Fibroblast of skin of abdomen (primary cell): ENCODE results near the gene NIM1K.
"Not testable (repeated sequence)": the region's sequence is repeated elsewhere in the genome, so short reads cannot be mapped to it uniquely, and the experiment has no call there.

Experiments used
- DNase-seq: peaks from one replicate; pipeline ENCODE4 v3.0.0-alpha.2; 2013

NIM1K gene

DNA sequence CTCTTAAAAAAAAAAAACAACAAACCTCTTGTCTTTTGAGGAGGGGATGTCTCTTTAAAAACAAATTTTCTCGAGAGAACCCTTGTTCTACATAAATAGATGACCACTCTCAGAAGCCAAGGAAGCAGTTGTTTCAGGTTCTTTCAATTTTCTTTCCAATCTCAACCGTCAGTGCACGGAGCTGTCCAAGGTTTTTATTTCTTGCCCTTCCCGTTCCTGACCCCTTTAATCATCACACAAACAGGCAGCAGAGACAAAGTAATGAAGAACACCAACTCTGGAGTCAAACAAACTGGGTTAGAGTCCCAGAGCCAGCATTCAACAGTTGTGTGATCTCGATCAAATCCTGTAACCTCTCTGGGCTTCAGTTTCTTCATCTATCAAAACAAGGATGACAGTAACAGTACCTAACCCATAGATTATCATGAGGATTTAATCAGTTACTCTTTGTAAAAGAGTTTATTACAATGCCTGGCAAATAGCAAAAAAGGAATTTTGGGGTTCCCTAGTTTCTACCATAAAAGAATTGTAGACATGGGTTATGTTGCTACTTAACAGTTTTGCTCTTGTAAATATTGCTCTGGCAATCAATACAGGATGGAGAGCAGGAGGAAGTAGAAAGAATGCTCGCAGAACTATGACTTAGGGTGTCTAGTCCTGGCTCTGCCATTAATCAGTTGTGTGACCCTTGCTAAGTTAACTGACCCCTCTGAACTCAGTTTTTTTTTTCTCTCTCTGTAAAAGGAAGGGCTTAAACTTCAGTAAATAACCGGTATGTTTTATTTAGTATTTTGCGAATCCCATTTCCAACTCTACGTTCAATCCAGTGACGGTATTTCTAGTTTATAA is 1.0 kb upstream of the NIM1K start:
- peak; percentile 41 for DNase-seq

DNA sequence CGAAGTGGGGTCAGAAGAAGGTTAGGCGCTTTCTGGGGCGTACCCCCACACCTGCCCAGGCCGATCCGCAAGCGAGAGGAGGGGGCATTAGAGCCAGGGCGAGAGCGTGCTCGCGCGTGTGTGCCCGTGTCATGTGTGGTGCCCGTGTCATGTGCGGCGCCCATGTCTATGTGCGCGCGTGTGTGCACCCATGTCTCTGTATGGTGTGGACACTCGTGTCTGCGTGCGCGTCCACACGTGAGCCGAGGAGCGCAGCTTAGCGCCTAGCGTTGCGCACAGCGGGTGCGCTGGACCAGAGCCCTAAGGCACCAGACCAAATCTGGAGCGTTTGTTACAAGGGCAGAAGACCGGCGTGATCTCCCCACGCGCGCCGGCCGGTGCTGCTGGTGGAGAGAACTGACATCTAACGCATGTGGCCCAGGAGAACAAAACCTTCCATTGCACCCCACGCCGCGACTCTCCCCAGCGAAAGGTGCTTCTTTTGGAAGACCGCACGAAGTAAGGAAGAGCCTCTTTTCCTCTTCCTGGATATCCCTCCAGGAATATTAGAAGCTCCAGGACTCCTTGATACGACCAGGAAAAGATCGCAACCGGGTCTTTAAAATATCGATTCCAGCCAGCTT is 644 bp downstream of the NIM1K start:
- peak; percentile 19 for DNase-seq

DNA sequence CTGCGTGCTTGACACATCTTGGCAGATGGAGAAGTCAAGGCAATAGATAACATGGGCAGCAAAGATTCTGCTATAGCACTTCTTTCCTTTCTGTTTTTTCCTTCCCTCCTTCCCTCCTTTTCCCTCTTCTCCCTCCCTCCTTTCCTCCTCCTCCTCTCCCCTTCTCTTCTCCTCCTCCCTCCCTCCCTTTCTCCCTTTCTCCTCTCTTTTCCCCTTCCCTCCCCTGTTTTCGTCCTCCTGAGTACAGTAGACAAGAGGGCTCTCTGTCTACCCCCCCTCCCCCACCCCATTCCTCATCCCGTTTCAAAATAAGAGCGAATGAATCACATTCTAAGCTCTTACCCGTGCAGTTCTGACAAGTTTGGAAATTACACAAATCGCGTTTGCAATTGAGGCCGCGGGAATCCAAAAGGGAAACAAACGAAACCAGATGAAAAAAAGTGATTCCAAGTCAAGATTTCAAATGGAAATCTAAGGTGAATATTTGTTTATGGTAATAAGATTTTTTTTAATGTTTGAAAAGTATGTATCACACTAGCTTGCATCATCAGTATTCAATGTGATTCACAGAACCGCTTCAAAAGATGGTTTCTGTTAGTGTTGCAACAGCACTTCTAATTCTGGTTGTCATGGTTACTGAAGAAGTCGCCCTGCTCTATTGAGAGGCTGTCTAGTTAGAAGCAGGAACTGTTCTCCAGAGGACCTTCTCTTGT is 1.3 kb downstream of the NIM1K start:
- peak; percentile 93 for DNase-seq

DNA sequence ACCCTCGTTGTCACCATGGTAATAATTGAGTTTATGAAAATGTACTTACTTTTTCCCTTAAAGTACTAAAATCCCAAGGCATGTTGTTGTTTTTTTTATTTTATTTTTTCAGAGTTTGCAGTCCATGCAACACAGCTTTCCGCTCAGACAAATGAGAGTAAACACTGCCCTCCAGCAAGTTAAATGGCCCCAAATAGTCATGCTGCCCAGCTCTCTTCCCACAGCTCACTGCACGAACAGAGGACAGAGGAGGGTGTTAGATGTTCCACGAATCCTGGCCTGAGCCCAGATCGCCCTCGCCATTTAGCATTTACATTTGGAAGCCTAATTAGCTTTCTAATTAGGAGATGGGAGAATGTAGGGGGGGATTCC is 1.9 kb downstream of the NIM1K start:
- DNase-seq, result no peak

DNA sequence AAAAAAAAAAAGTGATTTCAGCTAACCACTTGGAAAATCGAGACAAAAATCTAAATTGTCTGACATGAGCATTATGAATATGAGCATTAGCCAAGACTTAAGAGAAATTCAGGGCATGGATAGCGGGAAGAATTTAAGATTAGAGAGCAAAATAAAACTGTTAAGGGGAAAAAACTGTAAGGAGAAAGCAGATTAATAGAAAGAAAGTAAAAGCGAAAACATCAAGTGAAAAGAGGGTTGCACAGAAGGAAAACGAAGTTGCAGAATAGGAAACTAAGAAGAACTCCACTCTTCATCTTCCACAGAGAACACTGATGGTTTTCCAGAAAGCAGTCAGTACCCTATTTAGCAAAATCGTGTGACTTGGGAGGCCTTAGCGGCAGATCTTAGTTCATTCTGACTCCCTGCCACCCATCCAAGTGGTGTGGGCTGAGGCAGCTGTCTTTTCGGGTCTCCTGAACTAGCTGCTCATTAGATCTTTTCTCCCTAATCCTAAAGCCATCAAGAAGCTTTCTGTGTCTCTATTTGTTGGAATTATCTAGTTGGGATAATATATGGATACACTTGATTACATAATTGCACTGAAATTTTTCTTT is 3.7 kb downstream of the NIM1K start:
- DNase-seq, result no peak

GRCh38 chr5:43197535-43197934 is 5.5 kb downstream of the NIM1K start:
- DNase-seq, result no peak

DNA sequence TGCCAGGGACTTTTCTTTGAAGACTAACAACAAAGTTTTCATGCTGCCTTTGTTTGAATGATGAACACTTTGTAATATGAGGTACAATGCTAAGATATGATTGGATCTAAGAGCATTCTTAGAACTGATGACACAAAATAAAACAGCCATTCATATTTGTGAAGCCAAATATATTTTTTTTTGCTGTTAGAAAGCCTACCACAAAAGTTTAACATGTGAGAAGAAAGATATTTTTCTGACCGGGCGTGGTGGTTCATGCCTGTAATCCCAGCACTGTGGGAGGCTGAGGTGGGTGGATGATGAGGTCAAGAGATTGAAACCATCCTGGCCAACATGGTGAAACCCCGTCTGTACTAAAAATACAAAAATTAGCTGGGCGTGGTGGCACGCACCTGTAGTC is 9.4 kb downstream of the NIM1K start:
- DNase-seq, result not testable (repeated sequence)

DNA sequence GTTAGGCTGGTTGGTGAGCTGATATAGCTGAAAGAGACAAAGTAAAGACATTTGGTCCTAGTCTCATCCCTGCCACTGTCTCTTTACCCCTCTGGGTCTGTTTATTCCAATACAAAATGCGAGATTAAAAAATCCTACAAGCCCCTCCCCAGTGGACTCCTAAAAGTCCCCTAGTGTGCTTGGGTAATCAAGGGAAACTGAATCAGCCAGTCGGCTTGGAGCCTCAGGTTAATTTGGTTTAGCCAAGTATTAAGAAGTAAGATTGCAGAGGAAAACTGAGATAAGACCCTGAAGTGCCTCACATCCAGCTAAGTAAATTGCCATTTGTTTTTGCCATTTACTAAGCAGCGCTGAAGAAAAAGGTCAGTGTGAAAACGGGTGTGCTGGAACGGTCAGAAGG is 10.4 kb downstream of the NIM1K start:
- DNase-seq, result no peak

- DNase-seq, result peak; percentile 32
These were observed 11.3 kb downstream of the NIM1K start for GRCh38 chr5:43203373-43203772.

DNA sequence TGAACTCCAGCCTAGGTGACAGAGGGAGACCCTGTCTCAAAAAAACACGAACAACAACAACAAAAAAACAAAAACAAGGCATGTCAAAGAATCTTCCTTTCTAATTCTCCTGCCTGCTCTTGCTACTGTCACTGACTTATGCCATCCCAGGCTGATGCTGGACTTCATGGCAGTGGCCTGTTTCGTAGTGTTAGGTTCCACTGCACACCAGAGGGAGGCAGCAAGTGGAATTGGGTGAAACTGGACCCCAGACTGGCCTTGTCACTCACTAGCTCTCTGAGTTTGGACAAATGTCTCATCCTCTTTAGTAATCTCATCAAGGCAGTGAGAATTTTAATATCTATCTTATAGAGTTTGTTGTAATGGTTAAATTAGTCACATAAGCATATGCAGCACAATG is 12.9 kb downstream of the NIM1K start:
- no peak for DNase-seq

DNA sequence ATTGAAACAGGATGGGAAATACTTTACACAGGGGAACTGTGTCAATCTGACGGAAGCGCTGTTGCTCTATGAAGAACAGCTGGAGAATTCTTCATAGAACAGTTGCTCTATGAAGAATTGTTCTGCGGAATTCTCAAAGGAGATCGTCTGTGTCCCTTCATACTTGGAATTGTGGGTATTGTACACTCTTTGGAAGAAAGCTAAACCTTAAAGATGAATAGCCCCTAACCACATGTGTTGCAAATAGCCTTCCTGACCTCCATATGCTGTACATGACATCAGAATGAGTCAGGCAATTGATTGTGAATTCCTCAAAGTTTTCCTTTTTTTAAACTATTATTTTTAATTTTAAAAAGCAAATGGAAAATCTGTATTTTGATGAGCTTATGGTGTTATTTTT is 15.6 kb downstream of the NIM1K start:
- DNase-seq, result peak; percentile 80

GRCh38 chr5:43208658-43209057 is 16.6 kb downstream of the NIM1K start:
- DNase-seq, result no peak

- no peak for DNase-seq
These were observed 17.0 kb downstream of the NIM1K start for GRCh38 chr5:43209060-43209459.

DNA sequence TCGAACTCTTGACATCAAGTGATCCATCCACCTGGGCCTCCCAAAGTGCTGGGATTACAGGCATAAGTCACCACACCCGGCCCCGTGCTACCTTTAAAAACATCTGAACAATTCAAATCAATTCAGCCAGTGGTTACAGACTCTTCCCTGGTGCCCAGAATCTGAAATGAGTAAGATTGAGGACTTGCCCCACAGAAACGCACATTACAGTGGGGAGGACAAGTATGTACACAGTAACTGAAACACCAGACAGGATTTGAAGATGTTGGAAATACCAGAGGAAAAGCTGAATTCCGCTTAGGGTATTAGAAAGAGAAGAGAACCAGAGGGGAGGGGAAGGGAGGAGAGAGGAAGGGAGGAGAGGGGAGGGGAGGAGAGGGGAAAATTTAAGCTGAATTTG is 17.8 kb downstream of the NIM1K start:
- no peak for DNase-seq

DNA sequence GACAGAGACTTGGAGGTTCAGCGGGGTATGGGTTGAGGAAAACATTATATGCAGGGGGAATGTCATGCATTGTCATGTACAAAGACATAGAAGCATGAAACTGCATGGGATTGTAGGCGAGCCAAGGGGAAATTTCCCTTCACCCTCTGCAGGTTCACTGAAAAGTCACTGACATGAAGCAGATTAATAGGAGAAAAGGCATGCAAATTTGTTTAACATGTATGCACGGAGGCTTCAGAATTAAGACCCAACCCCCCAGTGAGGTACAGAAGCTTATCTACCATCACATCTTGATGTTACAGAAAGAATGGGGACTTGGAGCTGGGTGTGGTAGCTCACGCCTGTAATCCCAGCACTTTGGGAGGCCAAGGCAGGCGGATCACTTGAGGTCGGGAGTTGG is 18.5 kb downstream of the NIM1K start:
- DNase-seq, result no peak

DNA sequence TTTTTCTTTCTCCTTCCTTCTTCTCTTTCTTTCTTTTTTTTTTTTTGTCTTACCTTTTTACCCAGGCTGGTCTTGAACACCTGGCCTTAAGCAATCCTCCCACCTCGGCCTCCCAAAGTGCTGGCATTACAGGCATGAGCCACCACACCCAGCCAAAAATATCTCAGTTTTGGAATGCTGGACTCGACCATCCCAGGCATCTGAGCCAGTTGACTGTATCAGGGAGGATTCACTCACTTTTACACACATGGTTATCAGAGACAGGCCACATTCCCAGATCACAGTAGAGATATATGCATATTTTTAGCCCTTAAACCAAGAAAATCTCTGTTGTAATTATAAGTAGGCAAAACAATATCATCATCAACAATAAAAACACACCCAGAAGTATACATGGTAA is 21.9 kb downstream of the NIM1K start:
- DNase-seq, result no peak

- peak; percentile 21 for DNase-seq
These were observed 23.1 kb downstream of the NIM1K start for GRCh38 chr5:43215073-43215631.

DNA sequence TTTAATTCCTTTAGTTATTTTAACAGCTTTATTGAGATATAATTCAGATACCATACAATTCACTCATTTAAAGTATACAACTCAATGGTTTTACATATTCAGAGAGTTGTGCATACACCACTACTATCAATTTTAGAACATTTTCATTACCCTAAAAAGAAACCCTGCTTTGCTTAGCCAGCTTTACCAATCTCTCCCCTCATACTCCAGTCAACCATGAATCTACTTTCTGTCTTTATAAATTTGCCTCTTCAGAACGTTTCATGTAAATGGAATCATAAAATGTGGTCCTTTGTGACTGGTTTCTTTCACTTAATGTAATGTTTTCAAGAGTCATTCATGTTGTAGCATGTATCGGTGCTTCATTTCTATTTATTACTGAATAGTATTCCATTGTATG is 24.9 kb downstream of the NIM1K start:
- DNase-seq, result no peak

DNA sequence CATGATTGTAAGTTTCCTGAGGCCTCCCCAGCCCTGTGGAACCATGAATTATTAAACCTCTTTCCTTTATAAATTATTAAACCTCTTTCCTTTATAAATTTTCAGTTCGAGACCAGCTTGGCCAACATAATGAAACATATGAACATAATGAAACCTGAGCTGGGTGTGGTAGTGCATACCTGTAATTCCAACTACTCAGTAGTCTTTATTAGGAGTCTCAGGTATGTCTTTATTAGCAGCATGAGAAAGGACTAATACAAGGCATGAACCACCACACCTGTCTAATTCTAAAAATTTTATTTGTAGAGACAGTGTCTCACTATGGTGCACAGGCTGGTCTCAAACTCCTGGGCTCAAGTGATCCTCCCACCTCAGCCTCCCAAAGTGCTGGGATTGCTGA is 27.1 kb downstream of the NIM1K start:
- DNase-seq, result no peak

GRCh38 chr5:43221502-43221901 is 29.5 kb downstream of the NIM1K start:
- DNase-seq, result no peak

- DNase-seq, result no peak
These were observed 33.7 kb downstream of the NIM1K start for GRCh38 chr5:43225649-43226245.

DNA sequence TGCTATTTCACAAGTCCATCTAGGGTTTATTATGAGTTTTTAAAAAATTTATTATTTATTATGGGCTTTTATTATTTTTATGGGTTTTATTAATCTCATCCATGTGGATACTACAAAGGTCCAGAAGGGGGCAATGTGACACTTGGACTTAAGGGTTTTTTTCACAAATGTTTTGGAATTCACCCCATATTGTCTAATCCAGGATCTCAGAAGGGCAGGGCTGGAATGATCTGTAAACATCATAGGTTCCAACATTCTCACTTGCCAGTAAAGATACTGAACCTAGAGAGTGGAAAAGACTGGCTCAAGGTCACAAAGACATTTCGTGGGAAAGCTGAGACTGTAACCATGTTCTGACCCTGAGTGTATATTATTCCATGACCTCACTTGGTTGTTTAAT is 35.6 kb downstream of the NIM1K start:
- DNase-seq, result peak; percentile 42

GRCh38 chr5:43230707-43231106 is 38.7 kb downstream of the NIM1K start:
- no peak for DNase-seq
